ENCODE data around the gene CHRM4.

The CHRM4 gene

DNA sequence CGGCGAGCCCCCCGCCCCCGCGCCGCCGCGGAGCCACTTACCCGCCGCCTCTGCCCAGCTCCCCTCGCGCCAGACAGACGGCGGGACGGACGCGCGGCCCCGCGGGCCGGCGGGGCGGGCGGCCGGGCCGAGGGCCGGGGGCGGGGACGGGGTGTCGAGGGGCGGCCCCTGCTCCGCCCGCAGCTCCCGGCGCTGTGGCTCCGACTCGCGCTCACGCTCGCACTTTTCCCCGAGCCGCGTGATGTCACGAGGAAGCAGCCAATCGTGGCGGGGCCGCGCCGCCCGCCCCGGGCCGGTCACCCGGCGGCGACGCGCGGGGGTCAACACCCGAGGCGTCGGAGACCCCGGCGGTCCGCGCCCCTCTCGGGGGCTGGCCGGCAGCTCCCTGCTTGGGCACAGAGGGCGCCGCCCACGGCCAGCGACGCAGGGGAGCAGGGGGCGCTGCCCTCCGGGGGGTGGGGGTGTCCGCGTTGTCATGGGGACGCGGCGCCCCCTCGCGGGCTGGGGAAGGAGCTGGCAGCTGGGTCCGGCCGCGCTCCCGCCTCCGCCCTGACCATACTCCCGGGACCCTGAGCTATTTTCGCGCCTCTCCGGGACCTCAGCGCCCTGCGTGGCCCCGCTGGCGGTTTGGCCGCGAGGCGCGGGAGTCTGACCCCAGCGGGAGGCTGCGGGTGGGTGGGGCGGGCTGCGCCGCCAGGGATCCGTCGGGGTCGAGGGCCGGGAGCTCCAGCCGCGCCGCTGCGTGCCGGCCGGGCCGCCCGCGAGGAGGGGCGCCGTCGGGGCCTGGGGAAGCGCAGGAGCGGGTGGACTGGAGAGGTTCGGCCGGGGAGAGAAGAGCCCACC lies at the start of gene CHRM4:
Gene CHRM4 (minus strand): TSS at position 199 of the 843 bp plus-strand sequence. CDS start 5,219 bp downstream, outside the sequence.
- no peak for DNase-seq

GRCh38 chr11:46438211-46438610 lies 46.6 kb upstream of the CHRM4 start:
- DNase-seq, result no peak

- DNase-seq, result no peak
Measured at GRCh38 chr11:46437122-46437689, 45.6 kb upstream of the CHRM4 start.

DNA sequence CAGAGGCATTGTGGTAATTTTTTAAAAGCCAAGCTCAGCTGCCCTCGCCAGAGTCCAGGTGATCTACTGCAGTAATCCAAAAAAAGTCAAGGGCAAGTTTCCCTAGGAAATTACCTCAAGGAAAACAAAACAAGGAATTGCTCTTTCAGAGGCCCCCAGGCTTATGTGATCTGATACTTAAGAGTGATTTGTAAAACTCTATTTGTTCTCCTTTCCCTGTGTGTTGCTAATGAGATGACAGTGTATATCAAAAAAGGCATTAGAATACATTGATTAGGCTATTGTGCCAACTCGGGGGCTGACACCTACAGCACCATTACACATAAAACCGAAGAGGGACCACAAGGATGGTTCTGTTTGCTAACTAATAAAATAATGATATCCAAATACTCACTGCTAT lies 44.5 kb upstream of the CHRM4 start:
- no peak for DNase-seq

DNA sequence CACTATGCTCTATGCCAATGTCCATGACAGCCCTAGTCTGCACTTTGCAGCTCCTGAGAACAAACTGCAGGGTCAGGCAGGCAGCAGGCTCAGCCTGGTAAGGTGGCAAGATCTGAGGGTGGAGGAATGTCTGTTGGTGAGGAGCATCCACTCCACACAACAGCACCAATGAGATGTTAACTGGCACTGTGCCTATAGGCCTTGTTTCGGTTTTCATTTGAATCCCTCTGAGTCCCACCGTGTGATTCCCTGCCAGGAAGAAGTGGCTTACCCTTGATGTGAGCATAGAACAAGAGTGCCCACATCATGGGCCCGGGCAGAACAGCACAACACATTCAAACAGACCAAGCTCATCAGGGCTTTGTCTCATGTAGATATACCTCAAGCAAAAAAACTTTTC lies 44.1 kb upstream of the CHRM4 start:
- DNase-seq, result no peak

GRCh38 chr11:46431211-46431610 lies 39.6 kb upstream of the CHRM4 start:
- DNase-seq, result no peak

GRCh38 chr11:46429717-46430116 lies 38.1 kb upstream of the CHRM4 start:
- DNase-seq, result no peak

DNA sequence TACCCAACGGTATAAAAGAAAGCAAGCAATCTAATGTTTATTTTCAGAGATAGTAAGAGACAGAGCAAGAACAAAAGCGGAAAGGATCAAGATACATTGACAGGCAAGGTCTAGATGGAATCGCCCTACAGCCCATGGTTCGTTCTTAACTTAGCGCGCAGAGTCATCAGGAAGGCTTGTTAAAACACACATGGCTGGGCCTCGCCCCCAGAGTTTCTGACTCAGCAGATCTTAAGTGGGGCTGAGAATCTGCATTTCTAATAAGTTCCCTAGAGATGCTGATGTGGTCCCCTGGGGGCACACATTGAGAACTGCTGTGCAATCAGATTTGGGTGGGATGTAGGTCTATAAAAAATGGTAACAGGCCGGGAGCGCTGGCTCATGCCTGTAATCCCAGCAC lies 35.8 kb upstream of the CHRM4 start:
- DNase-seq, result no peak

GRCh38 chr11:46426233-46426991 lies 34.8 kb upstream of the CHRM4 start:
- DNase-seq, result no peak

- DNase-seq, result no peak
Measured at GRCh38 chr11:46422588-46422987, 31.0 kb upstream of the CHRM4 start.

DNA sequence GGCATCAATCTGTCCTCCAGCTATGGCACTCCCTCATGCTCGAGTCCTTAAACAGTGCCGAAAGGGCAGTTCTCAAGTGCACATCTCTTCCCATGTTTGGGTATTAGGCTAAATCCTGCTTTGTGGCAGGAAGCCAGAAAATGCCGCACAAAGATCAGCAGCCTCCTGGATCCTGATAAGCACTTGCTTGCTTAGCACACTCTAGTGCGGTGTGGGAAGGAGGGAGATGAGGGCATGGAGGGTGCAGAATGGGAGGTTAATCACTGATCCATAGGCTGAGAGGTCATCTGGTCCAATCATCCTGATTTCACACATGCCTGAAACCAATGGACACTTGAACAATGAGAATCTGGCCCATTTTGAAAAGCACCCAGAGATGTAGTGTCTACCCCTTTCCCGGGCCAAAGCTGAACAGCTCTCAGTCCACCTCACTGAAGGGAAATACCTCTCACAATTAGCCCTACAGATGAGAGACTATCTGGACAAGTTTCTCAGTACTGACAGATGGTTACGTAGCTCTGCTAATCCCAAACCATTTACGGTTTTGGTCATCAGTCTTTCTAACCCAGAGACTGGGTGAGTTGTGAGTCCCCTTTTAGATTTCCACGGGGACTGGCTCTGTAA lies 29.8 kb upstream of the CHRM4 start:
- DNase-seq, result no peak

DNA sequence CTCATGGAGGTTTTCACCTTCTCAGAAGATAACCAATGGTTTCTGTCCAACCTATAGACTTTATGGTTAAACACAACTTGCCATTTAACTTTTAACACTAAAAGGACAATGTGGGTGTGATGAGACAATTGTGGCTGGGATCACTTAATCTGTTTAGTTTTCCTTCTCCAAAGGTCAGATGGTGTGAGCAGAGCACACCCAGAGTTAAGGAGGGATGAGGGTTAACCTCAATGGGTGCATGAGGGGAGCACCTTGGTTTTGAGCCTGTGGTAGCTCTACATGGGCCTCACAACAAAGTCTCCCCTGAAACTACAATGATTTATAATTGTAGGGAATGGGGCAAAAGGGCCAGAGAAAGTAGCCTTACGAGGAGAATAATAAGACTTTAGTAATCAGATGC lies 28.9 kb upstream of the CHRM4 start:
- DNase-seq, result no peak

GRCh38 chr11:46418751-46419150 lies 27.2 kb upstream of the CHRM4 start:
- no peak for DNase-seq

DNA sequence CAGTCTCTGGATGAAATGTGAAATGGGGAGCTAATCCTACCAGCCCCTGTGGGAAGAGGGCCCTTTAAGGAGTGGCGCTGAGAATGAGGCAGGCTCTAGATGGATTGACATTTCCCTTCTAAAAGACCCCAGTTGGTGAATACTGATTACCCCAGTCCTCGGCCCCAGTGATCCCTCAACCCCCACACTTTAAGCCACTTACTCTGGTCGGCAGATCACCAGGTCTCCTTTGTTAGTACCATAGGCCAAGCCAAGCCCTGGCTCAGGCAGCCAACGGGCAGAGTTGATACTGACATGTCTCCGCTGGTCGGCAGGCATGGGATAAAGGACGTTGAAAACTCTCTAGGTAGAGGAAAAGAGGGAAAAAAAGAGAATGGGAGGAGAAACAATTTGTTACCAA lies 26.1 kb upstream of the CHRM4 start:
- no peak for DNase-seq

GRCh38 chr11:46414879-46415278 lies 23.3 kb upstream of the CHRM4 start:
- DNase-seq, result no peak

DNA sequence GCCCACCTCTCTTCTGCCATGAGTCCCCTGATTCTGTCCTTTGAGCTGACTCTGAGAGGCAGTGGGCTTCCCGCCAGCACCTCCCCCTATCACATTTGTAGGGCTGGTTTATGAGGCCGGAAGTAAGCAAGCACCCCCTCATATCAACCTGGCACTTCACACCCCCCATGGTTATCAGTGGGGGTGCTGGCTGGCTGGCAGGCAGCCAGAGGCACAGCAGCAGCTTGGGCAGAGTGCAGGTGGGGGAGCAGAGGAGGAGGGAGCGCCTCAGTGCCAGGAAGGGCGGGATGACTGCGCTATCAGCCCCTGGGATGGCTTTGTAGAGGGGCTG lies 22.9 kb upstream of the CHRM4 start:
- no peak for DNase-seq

GRCh38 chr11:46413760-46414465 lies 22.3 kb upstream of the CHRM4 start:
- no peak for DNase-seq

DNA sequence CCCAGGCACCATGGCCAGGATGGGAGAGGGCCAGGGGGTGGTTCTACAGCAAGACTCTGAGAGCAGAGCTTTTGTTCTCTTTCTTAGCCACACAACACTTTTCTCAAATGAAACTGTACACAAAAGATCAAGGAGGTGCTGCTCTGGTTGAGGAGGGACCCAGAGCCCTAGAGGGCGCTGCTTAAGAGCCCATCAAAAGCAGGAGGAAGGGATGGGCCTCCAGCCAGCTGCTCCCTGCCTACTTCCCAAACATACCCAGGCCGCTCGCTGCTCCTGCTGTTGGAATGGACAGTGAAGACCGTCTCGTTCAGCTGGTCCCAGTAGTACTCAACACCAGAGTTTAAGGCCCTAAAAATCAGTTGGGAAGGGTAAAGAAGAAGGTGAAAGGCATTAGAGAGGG lies 18.4 kb upstream of the CHRM4 start:
- no peak for DNase-seq

- DNase-seq, result no peak
Measured at GRCh38 chr11:46408407-46408986, 16.9 kb upstream of the CHRM4 start.

DNA sequence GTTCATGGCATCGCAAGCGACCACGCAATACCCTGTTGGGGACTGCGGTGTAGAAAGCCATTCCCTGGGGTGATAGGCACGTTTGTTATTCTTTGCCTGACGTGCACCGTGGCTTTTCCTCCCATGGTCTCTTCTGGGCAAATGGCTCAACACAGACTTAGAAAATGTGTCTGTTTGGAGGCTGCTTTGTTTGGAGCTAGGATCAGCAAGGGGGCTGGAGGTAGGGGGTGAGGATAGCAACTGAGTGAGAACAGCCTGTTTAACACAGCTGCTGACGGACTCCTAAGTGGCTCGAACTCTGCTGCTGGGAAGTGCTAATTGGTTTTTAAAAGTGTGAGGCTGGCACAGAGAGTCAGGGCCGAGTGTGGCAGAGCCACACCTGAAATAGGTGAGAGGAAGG lies 16.1 kb upstream of the CHRM4 start:
- no peak for DNase-seq

DNA sequence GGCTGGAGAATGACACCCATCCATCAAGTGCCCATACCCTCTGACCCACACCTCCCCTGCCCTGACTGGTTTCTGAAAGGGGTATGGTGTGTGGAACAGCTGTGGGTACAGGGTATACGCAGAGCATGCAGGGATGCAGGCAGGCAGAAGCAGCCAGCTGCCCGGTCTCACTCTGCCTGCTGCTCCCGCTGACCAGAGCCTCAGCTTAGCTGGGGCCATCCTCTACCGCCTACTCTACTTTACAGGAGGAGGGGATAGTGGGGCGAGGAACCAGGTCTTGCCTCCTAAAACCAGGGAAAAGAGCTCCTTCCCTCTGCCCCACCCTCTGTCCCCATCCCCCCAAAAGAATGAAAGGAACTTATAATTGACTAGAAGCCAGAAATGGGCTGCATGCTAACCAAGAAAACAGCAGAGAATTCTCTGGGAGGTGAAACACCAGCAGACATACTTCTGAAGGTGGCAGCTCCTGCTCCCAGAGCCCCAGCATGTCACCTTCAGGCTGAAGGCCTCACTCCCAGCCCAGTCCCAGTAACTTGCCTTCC lies 13.0 kb upstream of the CHRM4 start:
- no peak for DNase-seq
